Ovary (tissue), 9 donors: ENCODE measurements around the gene PITPNM3. TPM values are rescaled to one million over a fixed set of nuclear protein-coding genes. Genes with fewer than 3 reads are reported as not detected.

ENCODE experiments used
- DNase-seq, 5 donors: peaks; one replicate each; pipeline ENCODE4 v3.0.0-alpha.2; 2019 to 2020
- H3K27ac ChIP-seq, 2 donors: fragments of 200-600 bp; one replicate each; pipeline versions ENCODE4 v1.5.1 to v1.8.0; 2019 to 2022
- H3K27me3 ChIP-seq: fragments of 200-600 bp; one replicate; pipeline ENCODE4 v1.8.0; 2022
- H3K36me3 ChIP-seq: fragments of 200-600 bp; sonication (generic); one replicate; pipeline ENCODE4 v1.5.1; 2019
- H3K4me1 ChIP-seq: one replicate; pipeline ENCODE4 v1.8.1; 2013; ENCODE audit warnings: mild to moderate bottlenecking, moderate library complexity; ENCODE audit not compliant: insufficient read depth
- H3K4me3 ChIP-seq: fragments of 200-600 bp; sonication (generic); one replicate; pipeline ENCODE4 v1.5.1; 2017
- H3K9me3 ChIP-seq, 2 donors: fragments of 200-600 bp in 1 of 2; sonication (generic) in 1 of 2; one replicate each; pipeline versions ENCODE4 v1.5.1 to v1.8.1; 2013 to 2019; ENCODE audit warnings: mild to moderate bottlenecking in 1 of 2, moderate library complexity in 1 of 2
- EP300 ChIP-seq: sonication (generic); formaldehyde crosslinking; IDR thresholded peaks from one replicate; pipeline ENCODE4 v1.6.1; 2017; ENCODE audit warnings: antibody characterized with exemption
- POLR2A ChIP-seq: fragments of 450-650 bp; IDR thresholded peaks from one replicate; pipeline ENCODE4 v1.6.1; 2017; ENCODE audit warnings: antibody characterized with exemption, mild to moderate bottlenecking, moderate library complexity
- WGBS, 3 donors: extraction: QIAGEN DNeasy Blood & Tissue Kit in 1 of 3; methylation state at CpG; one replicate each; pipeline versions ENCODE4 v1.1.5 to v1.1.7; 2013 to 2017; 5-methylcytosine and 5-hydroxymethylcytosine counted together
- intact Hi-C, 4 donors: fragments of 100-400 bp; cut with DNase I; formaldehyde crosslinking; loops; one replicate each; pipeline versions ENCODE4 v1.11.0 to v1.15.1; 2022 to 2023
- polyA plus RNA-seq, 2 donors: library from polyadenylated mRNA; stranded (reverse); fragments of 200-250 nt in 1 of 2; fragments of 350-450 nt in 1 of 2; fragmentation: Illumina TruSeq in 1 of 2; extraction: RNeasy Lipid Tissue Mini Kit (QIAGEN cat#74804) in 1 of 2; gene quantifications; one replicate each; pipeline ENCODE4 v1.2.3, GENCODE V29; 2013 to 2014
- total RNA-seq, 7 donors: library from RNA; depleted of rRNA in 2 of 7; stranded (reverse); fragments of >200 nt in 2 of 7; fragmentation: NEBNext Ultra II Directional in 3 of 7; extraction: Animal tissue kit (Norgen Biotek cat#: 25700) in 3 of 7; gene quantifications; one replicate each; pipeline versions ENCODE4 v1.1.0 to v1.2.4, GENCODE V29; 2016 to 2023
- TF ChIP-seq, protein P1 (sequence below), 3 donors: fragments of 450-650 bp in 2 of 3; fragments of 200-600 bp in 1 of 3; IDR thresholded peaks; one replicate each; pipeline versions ENCODE4 v1.5.1 to v1.8.0; 2016 to 2022; ENCODE audit warnings: antibody characterized with exemption in 3 of 3, mild to moderate bottlenecking in 1 of 3
- donor health status: DM: no; HTN: no; CAD: no; lungs with moderate emphysema.
- donor health status: DM: no; HTN: no; CAD: no.
- donor health status: Bipolar disorder and iron deficiency.
- donor health status: DM: yes; HTN: yes; CAD: no.
- donor health status: DM: no; HTN: no; CAD: no.
- donor health status: DM: yes; HTN: yes; CAD: no.

Gene PITPNM3
- total and polyA plus RNA-seq, 9 donors = 10.0 to 68.7 (median 17.9) TPM

DNA sequence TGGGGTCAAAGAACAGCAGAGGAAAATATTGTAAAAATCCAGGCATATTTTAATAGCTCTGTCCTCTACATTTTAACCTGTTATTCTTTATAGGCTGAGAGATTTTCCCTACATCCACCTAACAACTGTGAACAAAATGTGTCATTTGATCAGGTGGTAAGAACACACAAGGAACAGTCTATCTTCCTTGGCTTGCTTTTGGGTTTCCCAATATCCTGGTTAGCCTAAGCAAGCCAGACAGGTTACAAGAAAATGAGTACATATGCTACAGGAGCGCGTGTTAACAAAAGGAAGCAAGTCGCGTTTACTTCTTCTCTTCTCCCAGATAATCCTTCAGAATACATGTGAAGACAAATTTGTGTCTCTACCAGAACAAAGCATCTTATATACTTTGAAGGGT lies 31.0 kb upstream of the PITPNM3 start:
- Histone ChIP-seq H3K4me3 (no peak overlapping the region), H3K9me3 (no peaks in the 10 kb centered on the region), H3K27me3 (no peaks in the 10 kb centered on the region), H3K36me3 (no peaks in the 10 kb centered on the region), H3K27ac (no peak overlapping the region), H3K4me1 (no peaks in the 10 kb centered on the region)
- TF ChIP-seq POLR2A (no peak), EP300 (no peak)
- TF ChIP-seq, protein P1, sequence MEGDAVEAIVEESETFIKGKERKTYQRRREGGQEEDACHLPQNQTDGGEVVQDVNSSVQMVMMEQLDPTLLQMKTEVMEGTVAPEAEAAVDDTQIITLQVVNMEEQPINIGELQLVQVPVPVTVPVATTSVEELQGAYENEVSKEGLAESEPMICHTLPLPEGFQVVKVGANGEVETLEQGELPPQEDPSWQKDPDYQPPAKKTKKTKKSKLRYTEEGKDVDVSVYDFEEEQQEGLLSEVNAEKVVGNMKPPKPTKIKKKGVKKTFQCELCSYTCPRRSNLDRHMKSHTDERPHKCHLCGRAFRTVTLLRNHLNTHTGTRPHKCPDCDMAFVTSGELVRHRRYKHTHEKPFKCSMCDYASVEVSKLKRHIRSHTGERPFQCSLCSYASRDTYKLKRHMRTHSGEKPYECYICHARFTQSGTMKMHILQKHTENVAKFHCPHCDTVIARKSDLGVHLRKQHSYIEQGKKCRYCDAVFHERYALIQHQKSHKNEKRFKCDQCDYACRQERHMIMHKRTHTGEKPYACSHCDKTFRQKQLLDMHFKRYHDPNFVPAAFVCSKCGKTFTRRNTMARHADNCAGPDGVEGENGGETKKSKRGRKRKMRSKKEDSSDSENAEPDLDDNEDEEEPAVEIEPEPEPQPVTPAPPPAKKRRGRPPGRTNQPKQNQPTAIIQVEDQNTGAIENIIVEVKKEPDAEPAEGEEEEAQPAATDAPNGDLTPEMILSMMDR (IDR thresholded peaks at IDR 0.05) = no peak
- intact Hi-C loops = no loop called here
- WGBS, 3 donors = 96 to 98% (median 97%) methylated on average over 4 of the region's 4 CpGs
- DNase-seq = no peak

DNA sequence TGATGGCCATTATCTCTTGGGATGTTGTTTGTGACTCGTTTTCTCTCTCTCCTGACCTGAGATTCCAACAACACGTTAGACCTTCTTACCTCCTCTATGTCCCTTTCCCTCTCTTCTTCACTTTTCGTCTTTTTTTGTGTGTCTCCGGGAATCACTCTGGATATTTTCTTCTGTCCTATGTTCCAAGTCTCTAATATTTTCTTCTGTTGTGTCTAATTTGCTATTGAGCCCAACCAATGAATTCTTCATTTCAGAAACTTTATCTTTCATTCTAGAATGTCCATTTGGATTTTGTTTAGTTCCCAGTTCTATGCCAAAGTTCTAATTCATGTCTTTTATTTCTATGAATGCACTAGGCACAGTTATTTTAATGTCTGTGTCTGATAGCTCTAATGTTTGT lies 27.1 kb upstream of the PITPNM3 start:
- intact Hi-C loops = no loop called here
- TF ChIP-seq EP300 (no peak), POLR2A (no peak)
- TF ChIP-seq, protein P1 (IDR thresholded peaks at IDR 0.05) = no peak
- 95 to 97% (median 97%) methylated on average over 4 of the region's 4 CpGs for WGBS, 3 donors

DNA sequence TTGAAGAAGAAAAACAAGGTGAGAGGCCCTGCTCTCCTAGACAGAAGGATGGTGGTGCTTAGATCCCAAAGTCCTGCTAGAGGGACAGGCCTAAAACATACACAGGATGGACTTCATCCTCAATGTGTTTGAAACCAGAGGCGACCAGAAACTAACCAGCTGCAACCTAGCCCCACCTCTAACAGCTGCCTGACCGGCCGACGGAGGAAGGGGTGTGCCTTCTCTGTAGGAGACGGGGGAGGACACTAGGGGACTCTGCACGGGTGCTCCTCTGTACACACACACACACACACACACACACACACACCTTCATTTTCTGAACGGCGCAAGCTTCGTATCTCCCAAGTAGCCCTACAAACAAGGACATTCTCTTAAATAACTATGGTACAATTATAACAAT lies 24.3 kb upstream of the PITPNM3 start:
- intact Hi-C loops = no loop called here
- Histone ChIP-seq H3K36me3 (no peaks in the 10 kb centered on the region), H3K9me3 (no peaks in the 10 kb centered on the region), H3K27me3 (no peaks in the 10 kb centered on the region), H3K27ac (no peak overlapping the region), H3K4me1 (peaks cover under 1% of the 10 kb centered on the region), H3K4me3 (no peak overlapping the region)
- DNase-seq = no peak
- TF ChIP-seq EP300 (no peak), POLR2A (no peak)
- TF ChIP-seq, protein P1 (IDR thresholded peaks at IDR 0.05) = no peak
- WGBS, 3 donors = 63 to 80% (median 69%) methylated on average over 9 of the region's 9 CpGs

More for the DNA sequence above, 27.1 kb upstream of the PITPNM3 start:
- no peaks in the 10 kb centered on the region for H3K27me3 ChIP-seq
- H3K4me3 ChIP-seq = no peak overlapping the region
- H3K9me3 ChIP-seq = no peaks in the 10 kb centered on the region
- no peak overlapping the region for H3K27ac ChIP-seq
- no peak for DNase-seq
- H3K4me1 ChIP-seq = no peaks in the 10 kb centered on the region
- H3K36me3 ChIP-seq = no peaks in the 10 kb centered on the region

DNA sequence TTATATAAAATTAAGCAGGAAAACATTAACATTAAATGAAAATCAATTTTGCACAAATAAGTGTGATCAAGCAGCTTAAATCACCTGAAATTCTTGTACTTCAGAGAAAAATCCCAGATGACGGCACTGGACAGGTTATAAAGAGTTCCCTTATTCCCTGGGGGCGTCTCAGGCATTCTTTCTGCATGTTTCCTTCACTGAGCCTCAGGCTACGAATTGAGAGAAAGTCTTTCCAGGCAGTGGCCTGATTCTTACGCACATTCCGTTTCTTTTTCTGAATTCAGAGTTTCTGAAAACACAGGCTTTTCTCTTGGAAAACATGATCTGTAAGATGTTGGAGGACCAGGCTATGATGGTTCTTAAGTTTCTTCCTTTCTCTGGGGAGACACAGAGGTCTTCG lies 22.1 kb upstream of the PITPNM3 start:
- no peak for DNase-seq
- Histone ChIP-seq H3K4me3 (no peak overlapping the region), H3K27ac (no peak overlapping the region), H3K27me3 (no peaks in the 10 kb centered on the region), H3K9me3 (no peaks in the 10 kb centered on the region), H3K4me1 (peaks cover 9% of the 10 kb centered on the region), H3K36me3 (no peaks in the 10 kb centered on the region)
- WGBS, 3 donors = 77 to 94% (median 87%) methylated on average over 6 of the region's 6 CpGs
- TF ChIP-seq POLR2A = no peak
- TF ChIP-seq EP300 = no peak
- TF ChIP-seq, protein P1 (IDR thresholded peaks at IDR 0.05) = no peak
- intact Hi-C loops = no loop called here
